Adipose tissue (tissue), 3 donors: Measurements from ENCODE around the gene ATXN7L1. TPM values are rescaled to one million over a fixed set of nuclear protein-coding genes. Genes with fewer than 3 reads are reported as not detected.

Experiments used
- H3K27ac ChIP-seq: one replicate; pipeline ENCODE4 v1.5.1; 2013; ENCODE audit warnings: low read depth, low read length
- WGBS, 3 donors: extraction: QIAGEN DNeasy Blood & Tissue Kit; methylation state at CpG; one replicate each; pipeline ENCODE4 v1.1.7; 2013; 5-methylcytosine and 5-hydroxymethylcytosine counted together
- polyA plus RNA-seq, 3 donors: library from polyadenylated mRNA; stranded (reverse); fragments of 200-250 nt; gene quantifications; one replicate each; pipeline ENCODE4 v1.2.3, GENCODE V29; 2013
- donor health status: healthy with polysubstance abuse.
- donor health status: Bipolar disorder and iron deficiency.
- donor health status: healthy.

The ATXN7L1 gene
- polyA plus RNA-seq, 3 donors = 2.4 to 5.3 (median 3.7) TPM

- 80 to 93% (median 85%) methylated on average over 6 of the region's 6 CpGs for WGBS, 3 donors
- no peak overlapping the region for H3K27ac ChIP-seq
Measured at GRCh38 chr7:105775580-105775979, 100.8 kb downstream of the ATXN7L1 start.

DNA sequence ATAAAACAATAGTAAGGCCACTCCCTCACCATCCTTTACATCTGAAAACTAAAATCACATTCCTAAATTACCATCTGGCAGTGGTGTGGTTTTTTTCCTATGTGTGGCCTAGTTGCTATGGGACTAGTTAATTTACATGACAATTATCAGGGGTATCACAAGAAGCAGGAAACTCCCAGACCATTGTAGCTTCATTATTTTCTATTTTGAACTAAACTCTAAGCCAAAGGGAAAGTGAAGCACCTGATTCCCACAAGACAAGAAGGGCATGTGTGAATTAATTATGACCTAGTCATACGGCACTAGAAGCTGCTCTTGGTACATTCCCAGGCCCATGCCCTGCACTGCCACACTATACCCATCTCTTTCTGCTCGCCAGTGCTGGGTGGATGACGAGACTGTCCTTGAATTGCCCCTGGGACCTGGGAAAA lies 103.4 kb downstream of the ATXN7L1 start:
- no peak overlapping the region for H3K27ac ChIP-seq
- 94 to 97% (median 95%) methylated on average over 3 of the region's 3 CpGs for WGBS, 3 donors

GRCh38 chr7:105769901-105770628 lies 106.3 kb downstream of the ATXN7L1 start:
- no peak overlapping the region for H3K27ac ChIP-seq
- 77 to 81% (median 79%) methylated on average over 9 of the region's 9 CpGs for WGBS, 3 donors

- no peak overlapping the region for H3K27ac ChIP-seq
- WGBS, 3 donors = 94 to 99% (median 98%) methylated on average over 9 of the region's 9 CpGs
Measured at GRCh38 chr7:105768898-105769507, 107.4 kb downstream of the ATXN7L1 start.

DNA sequence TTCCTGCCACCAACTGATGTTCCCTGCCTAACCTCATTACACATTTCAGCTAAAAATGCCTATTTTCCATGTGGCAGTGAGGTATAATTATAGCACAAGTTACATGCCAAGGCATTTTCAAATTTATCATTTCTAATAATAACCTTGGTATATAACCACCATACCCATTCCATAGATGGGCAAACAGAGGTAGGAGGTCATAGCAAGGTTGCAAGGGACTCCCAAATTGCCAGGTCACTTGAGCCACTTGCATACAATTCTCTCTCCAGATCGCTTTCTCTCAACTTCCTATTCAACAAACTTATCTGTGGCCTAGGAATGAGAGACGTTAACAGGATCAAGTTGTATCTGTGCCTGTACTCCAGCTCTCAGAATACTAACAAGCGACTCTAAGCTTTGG lies 108.3 kb downstream of the ATXN7L1 start:
- WGBS, 3 donors = 96 to 97% (median 97%) methylated on average over 3 of the region's 3 CpGs
- H3K27ac ChIP-seq = no peak overlapping the region

- 86 to 87% (median 87%) methylated on average over 14 of the region's 14 CpGs for WGBS, 3 donors
- H3K27ac ChIP-seq = no peak overlapping the region
Measured at GRCh38 chr7:105766421-105767073, 109.9 kb downstream of the ATXN7L1 start.

DNA sequence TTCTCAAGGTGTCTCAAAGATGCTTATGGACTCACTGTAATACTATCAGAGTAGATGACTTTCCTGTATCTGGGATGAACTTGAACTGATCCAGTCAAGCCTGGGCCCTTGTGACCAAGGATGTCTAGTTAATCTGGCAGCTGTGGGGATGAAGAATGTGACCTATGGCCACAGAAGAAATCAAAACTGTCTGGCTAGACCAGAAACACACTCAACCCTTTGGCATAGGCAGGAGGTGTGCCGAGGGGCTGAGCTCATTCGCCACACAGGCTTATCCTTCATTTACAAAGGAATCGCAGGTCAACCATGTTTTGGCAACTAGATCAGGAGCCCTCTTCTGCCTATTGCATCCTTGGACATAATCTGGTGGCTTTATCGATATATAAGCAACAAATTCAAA lies 110.6 kb downstream of the ATXN7L1 start:
- no peak overlapping the region for H3K27ac ChIP-seq
- 84 to 97% (median 92%) methylated on average over 4 of the region's 4 CpGs for WGBS, 3 donors

GRCh38 chr7:105764506-105764905 lies 111.9 kb downstream of the ATXN7L1 start:
- H3K27ac ChIP-seq = no peak overlapping the region
- 87 to 92% (median 91%) methylated on average over 2 of the region's 2 CpGs for WGBS, 3 donors

DNA sequence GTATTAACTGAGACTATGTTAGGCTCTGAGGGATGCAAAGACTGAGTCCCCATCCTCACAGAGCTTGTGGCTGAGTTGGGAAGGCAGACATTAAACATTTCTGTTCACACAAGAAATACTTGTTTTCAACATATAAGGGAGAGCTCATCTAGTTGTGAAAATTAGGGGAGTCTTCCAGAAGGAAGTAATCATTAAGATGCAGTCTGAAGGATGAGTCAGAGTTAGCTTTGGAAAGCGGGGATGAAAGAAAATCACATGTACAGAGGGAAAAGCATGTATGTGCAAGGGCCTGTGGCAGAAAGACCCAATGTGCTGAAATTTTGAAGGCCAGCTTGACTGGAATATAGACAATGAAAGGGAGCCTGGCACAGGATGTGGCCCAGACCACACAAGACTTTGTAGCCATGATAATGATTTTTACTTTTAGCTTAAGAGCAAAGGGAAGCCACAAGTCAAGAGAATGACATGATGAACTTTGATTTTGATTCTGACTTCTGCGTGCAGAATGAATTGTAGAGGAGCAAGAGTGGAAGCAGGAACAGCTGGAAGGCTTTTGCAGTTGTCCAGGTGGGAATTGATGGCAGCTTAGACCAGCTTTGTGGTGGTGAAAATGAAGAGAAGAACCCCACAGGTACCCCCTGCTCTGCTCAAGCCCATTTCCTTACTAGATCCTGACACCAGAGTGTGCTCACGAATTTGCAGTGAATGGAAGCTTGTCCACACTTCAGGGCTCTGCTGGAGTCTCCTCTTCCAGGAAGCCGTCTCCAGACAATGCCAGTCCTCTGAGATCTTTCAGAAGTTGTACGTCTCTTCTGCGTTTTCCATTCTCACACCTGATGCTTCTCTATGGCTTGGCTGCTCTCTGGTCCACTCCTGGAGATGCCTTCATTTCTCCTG lies 115.6 kb downstream of the ATXN7L1 start:
- H3K27ac ChIP-seq = no peak overlapping the region
- 86 to 93% (median 89%) methylated on average over 6 of the region's 6 CpGs for WGBS, 3 donors

GRCh38 chr7:105759670-105760550 lies 116.5 kb downstream of the ATXN7L1 start:
- 81 to 90% (median 88%) methylated on average over 2 of the region's 2 CpGs for WGBS, 3 donors
- H3K27ac ChIP-seq = no peak overlapping the region

GRCh38 chr7:105756367-105756766 lies 120.0 kb downstream of the ATXN7L1 start:
- WGBS, 3 donors = 49 to 87% (median 67%) methylated on average over 2 of the region's 2 CpGs
- H3K27ac ChIP-seq = no peak overlapping the region

DNA sequence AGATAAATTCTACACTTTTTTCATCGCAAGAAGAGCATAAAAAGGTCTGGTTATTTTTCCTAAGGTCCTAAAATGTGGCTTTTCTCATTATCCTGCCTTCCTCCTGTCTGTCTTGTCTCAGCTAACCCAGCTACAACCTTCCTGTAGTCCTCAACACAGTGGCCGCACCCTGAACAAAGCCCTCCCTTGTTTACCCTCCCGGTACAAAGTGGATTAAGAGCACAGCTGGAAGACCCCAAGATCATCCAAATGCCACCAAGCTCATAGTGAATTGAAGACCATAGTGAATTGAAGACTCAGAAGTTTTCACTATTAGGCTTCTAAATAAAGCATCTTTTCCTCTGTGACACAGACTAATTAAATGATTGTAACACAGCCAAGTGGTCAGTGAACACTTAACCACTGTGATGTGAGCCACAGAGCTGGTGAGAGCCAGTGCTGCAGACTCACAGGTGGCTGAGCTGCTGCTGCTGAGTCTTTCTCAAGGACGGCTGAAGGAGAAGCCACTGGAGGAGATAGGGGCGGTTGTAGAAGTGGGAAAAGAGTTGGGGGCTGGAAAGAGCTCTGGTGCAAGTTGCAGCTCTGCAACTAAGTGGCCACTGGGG lies 123.6 kb downstream of the ATXN7L1 start:
- WGBS, 3 donors = 90 to 96% (median 92%) methylated on average over 5 of the region's 5 CpGs
- H3K27ac ChIP-seq = no peak overlapping the region

DNA sequence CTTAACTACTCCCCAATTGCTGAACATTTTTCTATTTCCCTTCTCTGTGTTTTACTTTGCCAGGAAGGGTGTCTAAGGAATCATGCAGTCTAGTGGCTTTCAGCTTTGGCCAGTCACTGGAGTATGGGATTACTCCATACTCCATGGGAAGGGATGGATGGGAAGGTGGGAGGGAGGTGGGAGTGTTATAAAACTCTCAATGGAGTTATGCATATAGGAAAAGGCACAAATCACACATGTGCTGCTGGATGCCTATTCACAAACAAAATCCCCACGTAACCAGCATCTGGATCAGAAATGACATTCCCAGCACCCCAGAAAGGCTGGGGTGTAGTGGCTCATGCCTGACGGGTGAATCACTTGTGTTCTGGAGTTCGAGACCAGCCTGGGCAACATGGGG lies 125.3 kb downstream of the ATXN7L1 start:
- WGBS, 3 donors = 93 to 95% (median 93%) methylated on average over 3 of the region's 3 CpGs
- no peak overlapping the region for H3K27ac ChIP-seq

GRCh38 chr7:105748701-105749100 lies 127.7 kb downstream of the ATXN7L1 start:
- 57 to 71% (median 67%) methylated on average over 4 of the region's 4 CpGs for WGBS, 3 donors
- H3K27ac ChIP-seq = no peak overlapping the region

DNA sequence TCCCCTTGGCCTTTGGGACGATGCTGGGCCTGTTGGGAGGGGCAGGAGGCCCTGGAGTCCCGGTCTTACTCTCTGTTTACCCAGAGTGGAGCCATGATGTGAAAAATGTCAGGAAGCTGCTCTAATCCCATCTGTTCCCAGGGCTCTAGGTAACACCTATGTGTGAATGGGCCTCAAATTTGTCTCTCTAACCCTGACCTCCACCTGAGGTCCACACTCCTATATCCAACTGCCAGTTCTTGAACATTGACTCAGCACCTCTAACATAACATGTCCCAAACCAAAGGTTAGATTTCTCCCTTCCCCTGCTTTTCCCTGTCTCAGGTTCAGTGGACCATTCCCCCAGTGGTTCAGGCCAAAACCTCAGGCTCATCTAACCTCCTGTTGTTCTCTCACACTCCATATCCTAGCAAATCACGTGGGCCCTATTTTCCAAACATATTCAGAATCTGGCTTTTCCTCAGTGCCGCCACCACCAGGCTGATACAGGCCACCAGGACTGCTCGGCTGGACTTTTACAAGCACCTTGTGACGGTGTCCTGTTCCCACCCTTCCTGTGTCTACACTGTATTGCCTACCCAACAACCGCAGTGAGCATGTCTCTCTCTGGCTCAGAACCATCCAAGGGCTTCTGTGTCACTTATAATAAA lies 130.6 kb downstream of the ATXN7L1 start:
- no peak overlapping the region for H3K27ac ChIP-seq

GRCh38 chr7:105744258-105744657 lies 132.1 kb downstream of the ATXN7L1 start:
- WGBS, 3 donors = 95 to 100% (median 97%) methylated on average over 1 of the region's 1 CpG
- H3K27ac ChIP-seq = no peak overlapping the region

More for the DNA sequence above, 130.6 kb downstream of the ATXN7L1 start:
- WGBS, 3 donors = 90 to 93% (median 90%) methylated on average over 7 of the region's 7 CpGs
